HG02798 (cell line): Measurements from ENCODE around the gene SYNJ2.

Experiments used
- ATAC-seq: cut with Tn5 transposase; IDR thresholded peaks from one replicate; pipeline ENCODE4 v1.9.1; 2021; ENCODE audit warnings: mild to moderate bottlenecking; ENCODE audit not compliant: unreplicated experiment, poor library complexity

The SYNJ2 gene

GRCh38 chr6:158039178-158039557 is 57.5 kb downstream of the SYNJ2 start:
- no peak for ATAC-seq

DNA sequence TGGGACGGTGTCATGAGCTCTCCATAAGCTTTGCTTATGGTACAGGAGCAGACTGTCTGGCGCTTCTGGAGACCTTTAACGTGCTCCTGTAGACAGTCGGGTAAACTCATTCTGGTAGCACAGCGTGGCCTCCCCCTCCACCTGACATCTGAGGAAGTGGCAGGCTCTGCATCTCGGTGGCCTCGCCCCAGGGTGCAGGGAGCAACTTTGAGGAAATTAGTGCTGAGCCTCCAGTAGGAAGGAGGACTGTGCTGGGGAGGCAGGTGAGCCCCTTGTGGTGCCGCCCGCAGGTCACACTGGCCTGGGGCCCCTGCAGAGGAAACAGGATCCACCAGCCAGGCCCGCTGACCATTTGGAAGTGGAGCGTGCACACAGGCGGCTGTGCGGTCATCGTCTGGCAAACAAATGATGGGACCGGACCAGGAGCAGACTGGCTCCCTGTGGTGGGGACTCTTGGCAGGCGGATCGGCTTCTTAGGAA is 57.9 kb downstream of the SYNJ2 start:
- no peak for ATAC-seq

DNA sequence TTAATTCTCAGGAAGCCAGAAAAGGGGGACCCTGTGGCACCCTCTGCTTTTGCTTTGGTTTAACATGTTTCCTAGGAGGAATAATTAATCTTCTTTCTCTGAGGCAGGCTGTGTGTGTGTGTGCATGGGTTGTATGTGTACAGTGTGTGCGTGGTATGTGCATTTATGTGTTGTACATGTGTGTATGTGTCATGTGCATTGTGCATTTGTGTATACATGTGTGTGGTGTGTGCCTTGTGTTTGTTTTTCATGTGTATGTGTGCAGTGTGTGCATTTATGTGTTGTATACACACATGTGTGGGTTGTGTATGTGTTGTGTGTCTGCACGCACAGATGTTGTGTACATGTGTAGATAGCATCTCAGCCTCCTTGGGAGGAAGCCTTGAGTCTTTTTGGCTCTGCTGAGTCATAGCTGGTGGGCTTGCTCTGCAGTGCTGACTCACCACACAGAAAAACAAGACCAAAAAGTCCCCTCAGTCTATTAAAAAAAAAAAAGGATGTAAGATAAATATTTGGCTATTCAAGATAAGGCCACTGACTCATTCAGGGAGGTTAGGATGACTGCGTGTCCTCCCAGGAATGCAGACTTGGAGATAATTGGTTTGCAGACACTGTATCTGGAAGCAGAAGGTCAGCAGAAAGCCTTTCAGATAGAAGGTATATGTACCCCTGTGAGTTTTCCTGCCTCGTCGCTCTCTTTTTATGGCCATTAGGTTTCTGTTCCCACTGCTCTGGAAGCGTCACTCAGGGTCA is 58.6 kb downstream of the SYNJ2 start:
- no peak for ATAC-seq

- ATAC-seq: no peak
Observed at GRCh38 chr6:158040804-158041347, 59.2 kb downstream of the SYNJ2 start.

DNA sequence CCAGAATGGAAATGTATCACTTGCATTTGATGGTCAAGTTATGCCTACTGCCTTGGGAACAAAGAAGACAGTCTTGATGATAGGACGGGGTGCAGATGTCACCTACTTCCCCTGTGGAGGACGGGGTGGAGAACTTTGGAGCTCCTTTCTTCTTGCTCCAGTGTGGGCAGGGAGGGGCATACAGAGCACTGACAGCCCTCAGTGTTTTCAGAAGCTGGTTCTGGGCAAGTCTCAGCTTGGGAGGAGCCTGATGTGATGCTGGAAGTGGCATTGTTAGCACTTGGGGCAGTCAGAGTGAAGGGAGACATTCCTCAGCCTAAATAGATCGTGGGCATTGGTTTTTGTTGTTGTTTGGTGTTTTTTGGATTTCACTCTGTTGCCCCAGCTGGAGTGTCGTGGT is 59.7 kb downstream of the SYNJ2 start:
- ATAC-seq: no peak

GRCh38 chr6:158041788-158042187 is 60.1 kb downstream of the SYNJ2 start:
- ATAC-seq: no peak

GRCh38 chr6:158042245-158042798 is 60.7 kb downstream of the SYNJ2 start:
- ATAC-seq: no peak

DNA sequence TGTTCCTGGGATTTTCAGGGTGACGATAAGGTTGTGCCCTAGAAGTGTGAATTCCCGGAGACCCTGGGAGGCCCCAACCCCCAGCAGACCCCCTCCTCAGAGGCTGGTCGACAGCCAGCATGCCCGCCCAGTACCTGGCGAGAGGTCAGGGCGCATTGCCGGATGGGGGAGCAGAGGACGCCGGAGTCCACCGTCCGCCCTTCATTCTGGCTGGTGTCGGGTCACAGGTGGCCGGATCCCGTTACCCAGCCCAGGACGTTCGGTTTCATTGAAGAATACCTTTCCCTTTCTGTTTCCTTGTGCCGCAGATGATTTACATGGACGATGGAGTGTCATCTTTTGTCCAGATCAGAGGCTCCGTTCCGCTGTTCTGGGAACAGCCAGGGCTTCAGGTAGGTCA is 61.3 kb downstream of the SYNJ2 start:
- no peak for ATAC-seq

DNA sequence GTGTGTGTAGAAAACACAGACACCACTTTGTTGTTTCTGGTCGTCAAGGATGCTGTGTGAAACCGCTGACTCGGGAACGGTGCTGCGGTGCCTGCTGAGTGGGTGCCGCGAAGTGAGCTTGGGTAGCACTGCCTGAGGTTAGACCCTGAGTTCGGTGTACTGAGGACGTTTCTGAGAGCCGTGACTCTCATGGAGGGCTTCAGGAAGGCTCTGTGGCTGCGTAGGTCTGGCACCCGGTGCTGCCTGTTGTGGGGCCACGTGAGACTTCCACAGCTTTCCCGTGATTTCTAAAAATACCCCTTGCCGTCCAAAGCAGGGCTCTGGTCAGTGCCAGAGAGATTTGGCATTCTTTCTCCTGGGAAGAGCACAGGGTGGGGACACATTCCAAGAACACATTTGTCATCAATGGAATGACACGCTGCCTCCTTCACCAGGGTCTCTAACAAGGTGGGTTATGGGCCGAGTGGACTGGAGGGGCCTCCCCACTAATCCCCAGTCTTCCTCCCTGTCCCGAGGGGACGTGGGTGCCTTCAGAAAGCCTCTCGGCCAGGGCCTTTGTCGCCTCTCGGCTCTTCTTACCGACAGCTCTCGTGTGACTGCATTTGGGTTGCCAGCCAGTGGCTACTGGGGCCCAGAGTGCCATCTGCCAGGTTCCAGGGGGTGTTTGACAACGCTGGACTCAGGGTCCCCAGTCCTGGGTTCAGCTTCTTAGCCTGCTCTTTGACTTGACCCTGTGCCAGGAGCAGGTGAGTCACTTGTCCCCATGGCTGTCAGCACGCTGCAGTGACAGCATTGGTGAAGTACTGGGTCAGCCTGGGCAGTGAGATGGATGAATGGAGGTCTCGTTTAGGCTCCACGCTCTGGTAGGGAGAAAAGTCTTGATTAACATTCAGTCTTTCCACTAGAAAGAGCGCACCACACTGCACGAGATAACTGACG is 62.2 kb downstream of the SYNJ2 start:
- ATAC-seq: no peak

GRCh38 chr6:158044525-158044888 is 62.8 kb downstream of the SYNJ2 start:
- no peak for ATAC-seq

DNA sequence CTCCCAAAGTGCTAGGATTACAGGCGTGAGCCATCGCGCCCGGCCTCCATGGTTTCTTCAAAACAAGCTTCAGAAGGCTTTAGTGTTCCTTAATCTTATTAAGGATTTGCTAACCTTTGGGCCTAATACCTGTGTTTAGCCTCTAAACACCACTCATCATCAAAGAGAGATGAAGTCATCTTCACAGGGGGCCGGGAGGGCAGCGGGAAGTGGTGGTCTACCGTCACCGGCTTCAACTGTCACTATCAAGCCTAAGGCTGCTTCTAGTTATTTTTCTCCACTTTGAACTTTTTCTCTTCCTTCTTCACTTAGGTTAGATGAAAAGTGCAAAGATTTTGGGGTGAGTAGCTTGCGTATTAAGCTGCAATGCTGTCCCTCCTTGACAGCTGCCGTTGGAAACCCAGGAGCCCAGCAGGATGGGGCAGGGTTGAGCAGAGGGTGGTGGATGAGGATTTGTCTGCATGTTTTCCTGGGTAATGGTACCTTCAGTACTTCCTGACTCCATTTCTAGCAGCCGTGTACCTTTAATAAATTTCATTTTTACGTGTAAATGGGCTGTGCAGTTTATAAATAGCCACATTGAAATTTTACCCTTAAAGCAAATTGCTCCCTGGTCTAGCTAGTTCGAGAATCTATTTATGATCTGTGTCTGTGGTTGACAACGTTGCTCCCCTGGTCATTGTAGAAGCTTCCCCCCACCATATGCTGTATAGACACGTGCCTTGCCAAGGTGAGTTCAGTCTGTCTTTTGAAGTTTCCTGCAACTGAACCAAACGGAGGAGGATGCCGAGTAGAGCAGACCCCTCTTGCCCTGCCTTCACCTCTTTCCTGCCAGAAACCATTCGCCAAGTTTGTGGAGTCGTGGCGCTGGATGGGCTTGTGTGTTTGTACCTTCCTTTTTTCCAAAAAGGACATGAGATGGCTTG is 64.8 kb downstream of the SYNJ2 start:
- ATAC-seq: no peak

DNA sequence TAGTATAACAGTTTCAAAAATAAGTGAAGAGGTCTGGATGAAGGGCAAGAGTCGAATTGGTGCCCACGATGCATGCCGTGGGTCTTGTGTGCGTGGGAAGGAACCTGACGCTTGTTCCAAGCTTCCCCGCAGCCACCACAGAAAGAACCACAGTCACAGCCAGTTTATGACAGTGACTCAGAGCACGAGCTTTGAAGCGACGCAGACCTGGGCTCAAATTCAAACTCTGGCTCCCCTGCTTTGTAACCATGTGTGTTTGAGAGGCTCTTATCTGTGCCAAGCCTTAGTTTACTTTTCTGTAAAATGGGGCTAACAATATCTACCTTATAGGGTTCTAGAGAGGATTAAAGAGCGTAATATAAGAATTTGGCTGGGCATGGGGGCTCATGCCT is 65.5 kb downstream of the SYNJ2 start:
- no peak for ATAC-seq

DNA sequence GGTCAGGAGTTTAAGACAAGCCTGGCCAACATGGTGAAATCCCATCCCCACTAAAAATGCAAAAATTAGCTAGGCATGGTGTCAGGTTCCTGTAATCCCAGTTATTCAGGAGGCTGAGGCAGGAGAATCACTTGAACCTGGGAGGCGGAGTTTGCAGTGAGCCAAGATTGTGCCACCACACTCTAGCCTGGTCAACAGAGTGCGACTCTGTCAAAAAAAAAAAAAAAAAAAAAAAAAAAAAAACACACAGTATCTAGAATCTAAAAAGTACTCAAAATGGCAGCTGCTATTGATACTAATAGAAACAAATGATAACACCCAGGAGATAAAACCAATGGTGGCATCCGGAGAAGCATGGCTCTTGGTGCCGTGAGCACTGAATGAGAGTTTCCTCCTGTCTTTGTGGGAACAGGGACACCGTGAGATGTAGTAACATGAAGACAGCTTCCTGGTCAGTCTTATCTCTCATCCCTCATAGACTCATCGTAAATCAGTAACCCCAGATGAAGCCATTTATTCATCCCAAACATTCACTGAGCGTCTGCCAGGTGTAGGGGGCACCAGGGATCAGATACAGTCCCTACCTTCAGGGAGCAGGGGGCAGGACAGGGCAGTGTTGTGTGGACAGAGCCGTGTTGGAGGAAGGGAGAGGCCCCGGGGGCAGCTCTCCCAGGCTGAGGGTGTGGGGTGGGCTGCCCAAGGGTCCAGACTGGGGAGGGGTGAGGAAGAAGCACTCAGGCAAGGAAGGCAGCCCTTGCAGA is 66.1 kb downstream of the SYNJ2 start:
- no peak for ATAC-seq

- ATAC-seq: no peak
Observed at GRCh38 chr6:158048589-158048988, 66.9 kb downstream of the SYNJ2 start.

DNA sequence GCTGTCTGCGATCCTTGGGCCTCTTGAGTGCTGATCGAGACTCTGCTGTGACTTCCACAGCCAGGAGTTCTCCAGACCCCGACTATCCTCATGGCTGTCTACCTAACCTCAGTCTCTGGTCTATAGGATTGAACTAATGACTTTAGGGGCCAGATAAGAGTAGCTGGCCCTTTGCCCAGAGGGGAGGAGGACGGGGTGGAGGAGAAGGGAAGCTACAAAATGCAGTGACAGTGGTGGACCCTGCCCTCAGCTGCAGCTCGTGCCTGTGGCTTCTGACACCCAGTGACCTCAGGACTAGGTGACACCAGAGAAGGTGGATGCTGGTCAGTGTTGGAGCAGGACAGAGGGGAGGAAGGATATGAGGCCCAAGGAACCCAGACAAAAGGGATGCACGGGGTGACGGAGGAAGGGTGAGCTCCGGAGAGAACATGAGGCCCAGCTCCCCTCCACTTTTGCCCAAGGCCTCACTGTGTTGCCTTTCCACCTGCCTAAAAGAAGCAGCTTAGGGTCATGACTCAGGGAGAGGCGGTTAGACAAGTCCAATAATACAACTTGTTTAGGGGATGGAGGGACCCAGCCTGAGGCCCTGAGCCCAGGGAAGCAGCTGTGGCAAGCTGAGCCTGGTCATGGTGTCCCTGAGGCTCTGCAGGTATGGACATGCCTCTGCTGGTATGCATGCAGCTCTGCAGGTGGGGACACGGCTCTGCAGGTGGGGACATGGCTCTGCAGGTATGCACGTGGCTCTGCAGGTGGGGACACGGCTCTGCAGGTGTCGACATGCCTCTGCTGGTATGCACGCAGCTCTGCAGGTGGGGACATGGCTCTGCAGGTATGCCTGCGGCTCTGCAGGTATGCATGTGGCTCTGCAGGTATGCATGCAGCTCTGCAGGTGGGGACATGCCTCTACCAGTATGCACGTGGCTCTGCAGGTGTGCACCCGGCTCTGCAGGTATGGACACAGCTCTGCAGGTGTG is 67.7 kb downstream of the SYNJ2 start:
- no peak for ATAC-seq

DNA sequence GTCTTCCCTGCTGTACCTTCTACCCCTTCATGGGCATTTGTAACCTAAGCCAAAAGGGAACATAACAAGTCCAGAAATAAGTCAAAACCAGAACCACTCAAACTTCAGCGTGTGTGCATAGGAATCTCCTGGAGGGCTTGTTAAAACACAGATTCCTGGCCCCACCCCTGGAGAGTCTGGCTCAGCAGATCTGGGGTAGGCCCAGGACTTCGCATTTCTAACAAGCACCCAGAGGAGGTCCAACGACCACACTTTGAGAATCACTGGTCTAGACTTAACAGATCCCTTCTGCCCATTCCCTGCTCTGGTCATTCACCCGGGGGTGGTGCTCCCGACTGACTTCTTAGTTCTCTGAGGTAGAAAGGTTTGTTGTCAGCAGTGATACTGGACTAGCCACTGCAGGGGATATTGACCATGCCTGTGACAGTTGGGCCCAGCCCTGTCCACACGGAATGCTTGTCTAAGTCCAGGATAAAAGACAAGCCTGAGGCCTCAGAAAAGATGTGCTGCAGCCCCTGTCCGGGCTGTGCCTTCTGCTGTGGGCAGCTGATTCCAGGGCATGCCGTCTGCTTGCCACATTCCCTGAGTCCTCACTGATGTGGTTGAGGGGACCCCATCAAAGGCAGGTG is 68.6 kb downstream of the SYNJ2 start:
- ATAC-seq: no peak

GRCh38 chr6:158050955-158051354 is 69.3 kb downstream of the SYNJ2 start:
- ATAC-seq: no peak

GRCh38 chr6:158051968-158052367 is 70.3 kb downstream of the SYNJ2 start:
- ATAC-seq: no peak
